GM12865 (cell line): ENCODE measurements around the gene DEFB126.
"Not testable (repeated sequence)": the region's sequence is repeated elsewhere in the genome, so short reads cannot be mapped to it uniquely, and the experiment has no call there.

ENCODE experiments used
- DNase-seq: peaks from one replicate; pipeline ENCODE4 v3.0.0; 2010; ENCODE audit warnings: low read depth
- H3K4me3 ChIP-seq: 2 replicates; pipeline ENCODE4 v1.5.1; 2011; ENCODE audit warnings: mild to moderate bottlenecking, low read depth, low read length, control low read depth
- TF ChIP-seq, protein P1 (sequence below): IDR thresholded peaks from 2 replicates; pipeline ENCODE4 v1.5.1; 2011; ENCODE audit warnings: low read length, control low read depth, low read depth, inconsistent platforms; ENCODE audit not compliant: insufficient read depth; ENCODE audit errors: missing control alignments

Gene DEFB126, protein sequence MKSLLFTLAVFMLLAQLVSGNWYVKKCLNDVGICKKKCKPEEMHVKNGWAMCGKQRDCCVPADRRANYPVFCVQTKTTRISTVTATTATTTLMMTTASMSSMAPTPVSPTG

GRCh38 chr20:142290-142689 lies at the start of gene DEFB126:
Gene DEFB126 (plus strand): TSS chr20:142590. CDS start chr20:142629, 39 bp downstream.
- H3K4me3 ChIP-seq = no peak within 1 kb of the TSS
- TF ChIP-seq, protein P1, sequence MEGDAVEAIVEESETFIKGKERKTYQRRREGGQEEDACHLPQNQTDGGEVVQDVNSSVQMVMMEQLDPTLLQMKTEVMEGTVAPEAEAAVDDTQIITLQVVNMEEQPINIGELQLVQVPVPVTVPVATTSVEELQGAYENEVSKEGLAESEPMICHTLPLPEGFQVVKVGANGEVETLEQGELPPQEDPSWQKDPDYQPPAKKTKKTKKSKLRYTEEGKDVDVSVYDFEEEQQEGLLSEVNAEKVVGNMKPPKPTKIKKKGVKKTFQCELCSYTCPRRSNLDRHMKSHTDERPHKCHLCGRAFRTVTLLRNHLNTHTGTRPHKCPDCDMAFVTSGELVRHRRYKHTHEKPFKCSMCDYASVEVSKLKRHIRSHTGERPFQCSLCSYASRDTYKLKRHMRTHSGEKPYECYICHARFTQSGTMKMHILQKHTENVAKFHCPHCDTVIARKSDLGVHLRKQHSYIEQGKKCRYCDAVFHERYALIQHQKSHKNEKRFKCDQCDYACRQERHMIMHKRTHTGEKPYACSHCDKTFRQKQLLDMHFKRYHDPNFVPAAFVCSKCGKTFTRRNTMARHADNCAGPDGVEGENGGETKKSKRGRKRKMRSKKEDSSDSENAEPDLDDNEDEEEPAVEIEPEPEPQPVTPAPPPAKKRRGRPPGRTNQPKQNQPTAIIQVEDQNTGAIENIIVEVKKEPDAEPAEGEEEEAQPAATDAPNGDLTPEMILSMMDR = no peak
- DNase-seq = no peak

GRCh38 chr20:93641-94040 lies 48.7 kb upstream of the DEFB126 start:
- TF ChIP-seq, protein P1 = no peak
- no peak overlapping the region for H3K4me3 ChIP-seq
- DNase-seq = no peak

- no peak overlapping the region for H3K4me3 ChIP-seq
- TF ChIP-seq, protein P1 = no peak
- no peak for DNase-seq
Observed at GRCh38 chr20:95215-95614, 47.2 kb upstream of the DEFB126 start.

DNA sequence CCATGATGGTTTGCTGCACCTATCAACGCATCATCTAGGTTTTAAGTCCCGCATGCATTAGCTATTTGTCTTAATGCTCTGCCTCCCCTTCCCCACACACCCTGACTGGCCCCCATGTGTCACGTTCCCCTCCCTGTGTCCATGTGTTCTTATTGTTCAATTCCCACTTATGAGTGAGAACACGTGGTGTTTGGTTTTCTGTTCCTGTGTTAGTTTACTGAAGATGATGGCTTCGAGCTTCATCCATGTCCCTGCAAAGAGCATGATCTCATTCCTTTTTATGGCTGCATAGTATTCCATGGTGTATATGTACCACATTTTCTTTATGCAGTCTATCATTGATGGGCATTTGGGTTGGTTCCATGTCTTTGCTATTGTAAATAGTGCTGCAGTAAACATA lies 44.7 kb upstream of the DEFB126 start:
- not testable (repeated sequence) for DNase-seq

DNA sequence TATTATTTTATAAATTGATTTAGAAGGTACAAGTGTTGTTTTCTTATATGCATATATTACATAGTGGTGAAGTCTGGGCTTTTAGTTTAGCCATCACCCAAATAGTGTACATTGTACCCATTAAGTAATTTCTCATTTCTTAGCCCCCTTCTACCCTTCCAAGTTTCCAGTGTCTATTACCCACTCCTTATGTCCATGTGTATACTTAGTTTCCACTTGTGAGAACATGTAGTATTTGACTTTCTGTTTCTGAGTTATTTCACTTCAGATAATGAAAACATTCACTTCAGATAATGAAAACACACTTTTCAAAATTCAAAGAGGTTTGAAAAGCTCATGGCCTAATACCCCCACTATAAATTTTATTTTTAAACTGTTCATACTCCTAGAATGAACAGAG lies 40.4 kb upstream of the DEFB126 start:
- no peak overlapping the region for H3K4me3 ChIP-seq
- DNase-seq = no peak
- TF ChIP-seq, protein P1 = no peak

More for the DNA sequence above, 44.7 kb upstream of the DEFB126 start:
- not testable (repeated sequence) for H3K4me3 ChIP-seq

GRCh38 chr20:103456-103855 lies 38.9 kb upstream of the DEFB126 start:
- no peak overlapping the region for H3K4me3 ChIP-seq
- DNase-seq = no peak
- TF ChIP-seq, protein P1 = no peak

GRCh38 chr20:112396-112795 lies 30.0 kb upstream of the DEFB126 start:
- H3K4me3 ChIP-seq = no peak overlapping the region
- TF ChIP-seq, protein P1 = no peak
- no peak for DNase-seq
